ENCODE measurements around the gene DLG2.

Gene DLG2

GRCh38 chr11:83572581-83573496, 2054.3 kb downstream of the DLG2 start:
- no peak for DNase-seq

GRCh38 chr11:83571302-83571701, 2055.8 kb downstream of the DLG2 start:
- DNase-seq = no peak

- DNase-seq = no peak
These were observed 2057.9 kb downstream of the DLG2 start for GRCh38 chr11:83569134-83569805.

- no peak for DNase-seq
These were observed 2058.6 kb downstream of the DLG2 start for GRCh38 chr11:83568516-83568915.

GRCh38 chr11:83566950-83567349, 2060.2 kb downstream of the DLG2 start:
- no peak for DNase-seq

- DNase-seq = no peak
These were observed 2062.3 kb downstream of the DLG2 start for GRCh38 chr11:83564870-83565269.

GRCh38 chr11:83558281-83558680, 2068.9 kb downstream of the DLG2 start:
- DNase-seq = no peak

- no peak for DNase-seq
These were observed 2069.5 kb downstream of the DLG2 start for GRCh38 chr11:83557653-83558052.

- no peak for DNase-seq
These were observed 2072.3 kb downstream of the DLG2 start for GRCh38 chr11:83554876-83555275.

GRCh38 chr11:83549984-83550667, 2077.0 kb downstream of the DLG2 start:
- no peak for DNase-seq

- DNase-seq = no peak
These were observed 2080.8 kb downstream of the DLG2 start for GRCh38 chr11:83546368-83546767.

GRCh38 chr11:83545494-83546260, 2081.5 kb downstream of the DLG2 start:
- no peak for DNase-seq

GRCh38 chr11:83544846-83545245, 2082.3 kb downstream of the DLG2 start:
- no peak for DNase-seq

- no peak for DNase-seq
These were observed 2083.3 kb downstream of the DLG2 start for GRCh38 chr11:83543706-83544439.

GRCh38 chr11:83542861-83543260, 2084.3 kb downstream of the DLG2 start:
- no peak for DNase-seq

- no peak for DNase-seq
These were observed 2086.4 kb downstream of the DLG2 start for GRCh38 chr11:83540728-83541127.

GRCh38 chr11:83540112-83540675, 2086.9 kb downstream of the DLG2 start:
- no peak for DNase-seq

- DNase-seq = no peak
These were observed 2088.9 kb downstream of the DLG2 start for GRCh38 chr11:83538286-83538685.

- DNase-seq = no peak
These were observed 2090.0 kb downstream of the DLG2 start for GRCh38 chr11:83537131-83537610.

GRCh38 chr11:83533166-83533565, 2094.0 kb downstream of the DLG2 start:
- DNase-seq = no peak

- no peak for DNase-seq
These were observed 2098.3 kb downstream of the DLG2 start for GRCh38 chr11:83528877-83529276.

GRCh38 chr11:83528225-83528624, 2098.9 kb downstream of the DLG2 start:
- DNase-seq = no peak
